GM19099 (cell line): Measurements from ENCODE around the gene AKIP1.

Experiments
- POLR2A ChIP-seq: IDR thresholded peaks from 3 replicates; pipeline ENCODE4 v1.6.1; 2011; ENCODE audit warnings: low read depth; ENCODE audit not compliant: insufficient read length; ENCODE audit errors: extremely low read depth

AKIP1 gene

GRCh38 chr11:8967184-8967583, 56.2 kb downstream of the AKIP1 start:
- no peak for TF ChIP-seq POLR2A
